NCI-H1105 (cell line): Measurements from ENCODE around the gene CRLF1.

Source experiments
- DNase-seq: peaks from one replicate; lab custom pipeline; 2025; lab: John Stamatoyannopoulos, UW

The CRLF1 gene

GRCh38 chr19:18606281-18607225 is at the start of gene CRLF1:
Gene CRLF1, minus strand, starts transcription at chr19:18606799. Its CDS starts 143 bp downstream, at chr19:18606656.
- no peak for DNase-seq

GRCh38 chr19:18655173-18655844 is 48.7 kb upstream of the CRLF1 start:
- DNase-seq, result no peak

GRCh38 chr19:18654469-18654868 is 47.9 kb upstream of the CRLF1 start:
- no peak for DNase-seq

- DNase-seq, result no peak
Observed at GRCh38 chr19:18653853-18654252, 47.3 kb upstream of the CRLF1 start.

- DNase-seq, result no peak
Observed at GRCh38 chr19:18651733-18652132, 45.1 kb upstream of the CRLF1 start.

GRCh38 chr19:18651300-18651699 is 44.7 kb upstream of the CRLF1 start:
- no peak for DNase-seq

- DNase-seq, result no peak
Observed at GRCh38 chr19:18650468-18651041, 44.0 kb upstream of the CRLF1 start.

GRCh38 chr19:18650021-18650390 is 43.4 kb upstream of the CRLF1 start:
- DNase-seq, result no peak

- no peak for DNase-seq
Observed at GRCh38 chr19:18649371-18650020, 42.9 kb upstream of the CRLF1 start.

- DNase-seq, result no peak
Observed at GRCh38 chr19:18648973-18649315, 42.3 kb upstream of the CRLF1 start.

- no peak for DNase-seq
Observed at GRCh38 chr19:18647807-18648206, 41.2 kb upstream of the CRLF1 start.

- no peak for DNase-seq
Observed at GRCh38 chr19:18647371-18647767, 40.8 kb upstream of the CRLF1 start.

GRCh38 chr19:18646535-18647370 is 40.2 kb upstream of the CRLF1 start:
- DNase-seq, result no peak

GRCh38 chr19:18645035-18645511 is 38.5 kb upstream of the CRLF1 start:
- DNase-seq, result no peak

- DNase-seq, result no peak
Observed at GRCh38 chr19:18644196-18645034, 37.8 kb upstream of the CRLF1 start.

- no peak for DNase-seq
Observed at GRCh38 chr19:18639706-18640243, 33.2 kb upstream of the CRLF1 start.

- DNase-seq, result no peak
Observed at GRCh38 chr19:18637673-18638630, 31.4 kb upstream of the CRLF1 start.

GRCh38 chr19:18636969-18637629 is 30.5 kb upstream of the CRLF1 start, which contains the start of gene KLHL26:
Gene KLHL26, plus strand, starts transcription at chr19:18637028. Its CDS starts 27 bp downstream, at chr19:18637055.
- no peak for DNase-seq
